Transverse colon (tissue), 4 donors: ENCODE measurements around the gene NKAIN2. TPM values are rescaled to one million over a fixed set of nuclear protein-coding genes. Genes with fewer than 3 reads are reported as not detected.

Source experiments
- DNase-seq: peaks from one replicate; pipeline ENCODE4 v3.0.0-alpha.2; 2019
- H3K27ac ChIP-seq, 4 donors: fragments of 200-600 bp; sonication (generic); 2 replicates each; pipeline ENCODE4 v1.5.1; 2016 to 2018; ENCODE audit warnings: inconsistent platforms in 4 of 4
- H3K27me3 ChIP-seq: fragments of 200-600 bp; sonication (generic); 2 replicates; pipeline ENCODE4 v1.5.1; 2017; ENCODE audit warnings: inconsistent platforms
- H3K36me3 ChIP-seq, 4 donors: fragments of 200-600 bp; sonication (generic); 2 replicates each; pipeline ENCODE4 v1.5.1; 2017 to 2019; ENCODE audit warnings: inconsistent platforms in 4 of 4
- H3K4me1 ChIP-seq, 4 donors: fragments of 200-600 bp; sonication (generic); 2 replicates each; pipeline ENCODE4 v1.5.1; 2017 to 2020; ENCODE audit warnings: inconsistent platforms in 4 of 4
- H3K4me3 ChIP-seq, 4 donors: fragments of 200-600 bp; sonication (generic); 1 replicate in 1 of 4; 2 replicates in 3 of 4; pipeline versions ENCODE4 v1.5.1 to v1.6.1; 2017 to 2019; ENCODE audit warnings: inconsistent platforms in 4 of 4
- H3K9me3 ChIP-seq, 2 donors: fragments of 200-600 bp; sonication (generic); 2 replicates each; pipeline ENCODE4 v1.5.1; 2017 to 2019; ENCODE audit warnings: inconsistent platforms in 2 of 2
- CTCF ChIP-seq, 5 experiments: fragments of 200-600 bp in 3 of 5; fragments of 450-650 bp in 2 of 5; sonication (generic) in 3 of 5; IDR thresholded peaks; 1 replicate in 2 of 5; 2 replicates in 3 of 5; pipeline ENCODE4 v1.5.1; 2016 to 2017; ENCODE audit warnings: antibody characterized with exemption in 5 of 5, inconsistent platforms in 3 of 5, mild to moderate bottlenecking in 2 of 5, moderate library complexity in 1 of 5
- EP300 ChIP-seq: sonication (generic); formaldehyde crosslinking; IDR thresholded peaks from one replicate; pipeline ENCODE4 v1.6.1; 2017; ENCODE audit warnings: antibody characterized with exemption, low read depth
- POLR2A ChIP-seq: fragments of 450-650 bp; IDR thresholded peaks from one replicate; pipeline ENCODE4 v1.6.1; 2016; ENCODE audit warnings: antibody characterized with exemption, mild to moderate bottlenecking, moderate library complexity
- POLR2AphosphoS5 ChIP-seq, 3 donors: sonication (generic); formaldehyde crosslinking; IDR thresholded peaks; one replicate each; pipeline ENCODE4 v1.6.1; 2016; ENCODE audit warnings: antibody characterized with exemption in 3 of 3
- WGBS, 2 donors: methylation state at CpG; one replicate each; pipeline ENCODE4 v1.1.5; 2018; ENCODE audit warnings: low coverage in 1 of 2; 5-methylcytosine and 5-hydroxymethylcytosine counted together
- in situ Hi-C, 4 donors: fragments of 200-750 bp; cut with MboI; loops; one replicate each; pipeline versions ENCODE4 v1.15.0 to v1.15.1; 2017; ENCODE audit warnings: low sequenced_read_pairs in 3 of 4, low pct_ligation_motif_present in 1 of 4, low pct_unique_long_range_greater_than_20kb in 1 of 4
- intact Hi-C: fragments of 100-400 bp; cut with DNase I; formaldehyde crosslinking; loops from one replicate; pipeline ENCODE4 v1.15.1; 2023; ENCODE audit warnings: low total_unique reads
- total RNA-seq, 4 donors: library from RNA; depleted of rRNA; stranded (reverse); fragments of >200 nt; gene quantifications; one replicate each; pipeline ENCODE4 v1.1.0, GENCODE V29; 2016

The NKAIN2 gene
- total RNA-seq, 4 donors from 2014 or later, result 0.32 TPM; not detected in 3

- no peak for DNase-seq
- in situ Hi-C loops (no loop called here), intact Hi-C loops (no loop called here)
- Histone ChIP-seq H3K27ac (no peak overlapping the region), H3K36me3 (no peaks in the 10 kb centered on the region), H3K4me3 (no peak overlapping the region), H3K9me3 (no peaks in the 10 kb centered on the region), H3K4me1 (no peaks in the 10 kb centered on the region), H3K27me3 (no peaks in the 10 kb centered on the region)
- WGBS, 2 donors, result 65 to 66% methylated on average over 2 of the region's 2 CpGs
- TF ChIP-seq POLR2AphosphoS5 (IDR thresholded peaks at IDR 0.05) (no peak), CTCF (IDR thresholded peaks at IDR 0.05) (no peak), POLR2A (no peak), EP300 (no peak)
These were observed 988.7 kb downstream of the NKAIN2 start for GRCh38 chr6:124792386-124792785.

- in situ Hi-C loops, result no loop called here
- H3K27me3 ChIP-seq, result no peaks in the 10 kb centered on the region
- H3K27ac ChIP-seq, result no peak overlapping the region
- H3K36me3 ChIP-seq, result no peaks in the 10 kb centered on the region
- H3K4me1 ChIP-seq, result no peaks in the 10 kb centered on the region
- TF ChIP-seq EP300 (no peak), POLR2A (no peak), CTCF (IDR thresholded peaks at IDR 0.05) (no peak), POLR2AphosphoS5 (IDR thresholded peaks at IDR 0.05) (no peak)
- no peak overlapping the region for H3K4me3 ChIP-seq
- H3K9me3 ChIP-seq, result no peaks in the 10 kb centered on the region
- intact Hi-C loops, result no loop called here
- no peak for DNase-seq
These were observed 989.7 kb downstream of the NKAIN2 start for GRCh38 chr6:124793398-124793797.

- Histone ChIP-seq H3K36me3 (no peaks in the 10 kb centered on the region), H3K9me3 (no peaks in the 10 kb centered on the region), H3K27me3 (no peaks in the 10 kb centered on the region), H3K4me3 (no peak overlapping the region), H3K4me1 (no peaks in the 10 kb centered on the region), H3K27ac (no peak overlapping the region)
- no peak for DNase-seq
- no peak for TF ChIP-seq POLR2AphosphoS5 (IDR thresholded peaks at IDR 0.05)
- TF ChIP-seq CTCF (IDR thresholded peaks at IDR 0.05), result peak in 1 of 5 experiments; percentile 9
- TF ChIP-seq EP300, result no peak
- intact Hi-C loops, result no loop called here
- in situ Hi-C loops, result no loop called here
- WGBS, 2 donors, result 85 to 93% methylated on average over 4 of the region's 4 CpGs
These were observed 992.2 kb downstream of the NKAIN2 start for GRCh38 chr6:124795643-124796463.

GRCh38 chr6:124796464-124796970, 992.9 kb downstream of the NKAIN2 start:
- H3K27ac ChIP-seq, result no peak overlapping the region
- H3K9me3 ChIP-seq, result no peaks in the 10 kb centered on the region
- no peaks in the 10 kb centered on the region for H3K27me3 ChIP-seq
- H3K4me1 ChIP-seq, result no peaks in the 10 kb centered on the region
- DNase-seq, result no peak
- no peak overlapping the region for H3K4me3 ChIP-seq
- no peaks in the 10 kb centered on the region for H3K36me3 ChIP-seq
- in situ Hi-C loops (no loop called here), intact Hi-C loops (no loop called here)
- no peak for TF ChIP-seq POLR2AphosphoS5 (IDR thresholded peaks at IDR 0.05)
- TF ChIP-seq CTCF (IDR thresholded peaks at IDR 0.05), result no peak
- TF ChIP-seq POLR2A, result no peak
- no peak for TF ChIP-seq EP300
- whole genome bisulfite sequencing, 2 donors, result 87 to 88% methylated on average over 4 of the region's 4 CpGs
